ENCODE measurements around the gene SLC13A5.

DNA sequence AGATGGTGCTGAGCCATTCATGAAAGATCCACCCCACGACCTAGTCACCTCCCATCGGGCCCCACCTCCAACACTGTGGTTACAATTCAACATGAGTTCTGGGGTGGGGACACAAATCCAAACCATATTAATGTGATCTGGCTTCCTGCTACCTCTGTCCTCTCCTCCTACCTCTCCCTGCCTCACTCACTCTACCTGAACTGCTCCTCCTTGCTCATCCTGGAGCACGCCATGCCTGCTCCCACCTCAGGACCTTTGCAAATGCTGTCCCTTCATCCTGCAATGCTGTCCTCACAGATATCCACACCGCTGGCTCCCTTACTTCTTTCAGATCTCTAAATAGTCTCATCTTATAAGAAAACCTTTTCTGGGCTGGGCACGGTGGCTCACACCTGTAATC, 10.8 kb upstream of the SLC13A5 start:
- TF ChIP-seq, protein P1, sequence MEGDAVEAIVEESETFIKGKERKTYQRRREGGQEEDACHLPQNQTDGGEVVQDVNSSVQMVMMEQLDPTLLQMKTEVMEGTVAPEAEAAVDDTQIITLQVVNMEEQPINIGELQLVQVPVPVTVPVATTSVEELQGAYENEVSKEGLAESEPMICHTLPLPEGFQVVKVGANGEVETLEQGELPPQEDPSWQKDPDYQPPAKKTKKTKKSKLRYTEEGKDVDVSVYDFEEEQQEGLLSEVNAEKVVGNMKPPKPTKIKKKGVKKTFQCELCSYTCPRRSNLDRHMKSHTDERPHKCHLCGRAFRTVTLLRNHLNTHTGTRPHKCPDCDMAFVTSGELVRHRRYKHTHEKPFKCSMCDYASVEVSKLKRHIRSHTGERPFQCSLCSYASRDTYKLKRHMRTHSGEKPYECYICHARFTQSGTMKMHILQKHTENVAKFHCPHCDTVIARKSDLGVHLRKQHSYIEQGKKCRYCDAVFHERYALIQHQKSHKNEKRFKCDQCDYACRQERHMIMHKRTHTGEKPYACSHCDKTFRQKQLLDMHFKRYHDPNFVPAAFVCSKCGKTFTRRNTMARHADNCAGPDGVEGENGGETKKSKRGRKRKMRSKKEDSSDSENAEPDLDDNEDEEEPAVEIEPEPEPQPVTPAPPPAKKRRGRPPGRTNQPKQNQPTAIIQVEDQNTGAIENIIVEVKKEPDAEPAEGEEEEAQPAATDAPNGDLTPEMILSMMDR (IDR thresholded peaks at IDR 0.05) = no peak
- TF ChIP-seq POLR2AphosphoS5 (IDR thresholded peaks at IDR 0.05) (no peak), POLR2A (IDR thresholded peaks at IDR 0.05) (no peak)
